HepG2 (cell line): ENCODE data around the gene MTHFR. TPM values are rescaled to one million over a fixed set of nuclear protein-coding genes. Genes with fewer than 3 reads are reported as not detected.

Source experiments
- ATAC-seq: fragments of 200-7000 bp; cut with Tn5 transposase; 3 replicates; pipeline ENCODE4 v1.9.1; 2020; ENCODE audit warnings: mild to moderate bottlenecking, moderate library complexity
- BruUV-seq: library from RNA; stranded (reverse); fragments of 400-500 nt; replicated peaks from 2 replicates; lab custom pipeline; 2021; lab: Mats Ljungman, UMichigan
- CTCF ChIA-PET: fragments of 300-600 bp; formaldehyde crosslinking; extraction: SDS; loops from one replicate; lab custom pipeline; 2021; ENCODE audit warnings: low total read pairs, inconsistent platforms, low intra/inter-chr PET ratio; lab: Yijun Ruan, JAX
- POLR2A ChIA-PET: fragments of 350-600 bp; sonication (Branson Sonifier 250); formaldehyde crosslinking; loops from one replicate; lab custom pipeline; 2020; ENCODE audit warnings: antibody characterized with exemption, inconsistent platforms; lab: Yijun Ruan, JAX
- DNase-seq: peaks from one replicate; pipeline ENCODE4 v3.0.0-alpha.2; 2015; ENCODE audit warnings: low spot score
- FAIRE-seq: peaks from 3 replicates; lab custom pipeline; 2011; peaks lifted over from hg19 to GRCh38; lab: Jason Lieb, UNC
- H2AFZ ChIP-seq: one replicate; pipeline ENCODE4 v1.6.1; 2011; ENCODE audit warnings: low read length, inconsistent platforms
- H3K27ac ChIP-seq: fragments of 300-600 bp; 3 replicates; pipeline ENCODE4 v1.8.0; 2011; ENCODE audit warnings: mixed run types, mild to moderate bottlenecking, mixed read lengths, low read length, inconsistent platforms; ENCODE audit not compliant: insufficient read depth; ENCODE audit errors: extremely low read length
- H3K27me3 ChIP-seq, 2 experiments: fragments of 200-600 bp in 1 of 2; 2 replicates in 1 of 2; 3 replicates in 1 of 2; pipeline versions ENCODE4 v1.6.0 to v1.8.0; 2011; ENCODE audit warnings: low read length in 2 of 2, mild to moderate bottlenecking in 2 of 2, moderate library complexity in 2 of 2, inconsistent platforms in 1 of 2; ENCODE audit not compliant: insufficient read depth in 2 of 2, control insufficient read depth in 1 of 2
- H3K36me3 ChIP-seq, 2 experiments: fragments of 200-600 bp in 1 of 2; replicated peaks in 1 of 2; 2 replicates in 1 of 2; 3 replicates in 1 of 2; pipeline versions ENCODE4 v1.5.1 to v1.8.0; 2011; ENCODE audit warnings: low read length in 2 of 2, inconsistent platforms in 1 of 2; ENCODE audit not compliant: insufficient read depth in 2 of 2, control insufficient read depth in 1 of 2
- H3K4me1 ChIP-seq: 2 replicates; pipeline ENCODE4 v1.5.1; 2012; ENCODE audit warnings: low read length, inconsistent platforms; ENCODE audit not compliant: insufficient read depth
- H3K4me2 ChIP-seq: 2 replicates; pipeline ENCODE4 v1.6.0; 2011; ENCODE audit warnings: low read depth, low read length, inconsistent platforms
- H3K4me3 ChIP-seq, 3 experiments: fragments of 200-600 bp in 1 of 3; sonication (generic), shearing (Covaris generic) in 1 of 3; replicated peaks in 1 of 3; 2 replicates each; pipeline ENCODE4 v1.5.1; 2011 to 2016; ENCODE audit warnings: low read length in 3 of 3, inconsistent platforms in 2 of 3, low read depth in 2 of 3, mild to moderate bottlenecking in 2 of 3, control low read depth in 1 of 3, mixed read lengths in 1 of 3; ENCODE audit not compliant: insufficient read depth in 1 of 3
- H3K79me2 ChIP-seq: one replicate; pipeline ENCODE4 v1.6.1; 2011; ENCODE audit warnings: low read length, inconsistent platforms; ENCODE audit not compliant: insufficient read depth
- H3K9ac ChIP-seq: 2 replicates; pipeline ENCODE4 v1.6.0; 2011; ENCODE audit warnings: mild to moderate bottlenecking, low read depth, low read length, inconsistent platforms; ENCODE audit not compliant: insufficient read depth
- H3K9me3 ChIP-seq: 2 replicates; pipeline ENCODE4 v1.5.1; 2012; ENCODE audit warnings: mild to moderate bottlenecking, low read length
- H4K20me1 ChIP-seq: 2 replicates; pipeline ENCODE4 v1.6.0; 2011; ENCODE audit warnings: inconsistent platforms, mild to moderate bottlenecking, low read length, moderate library complexity; ENCODE audit not compliant: insufficient read depth
- DPF2 ChIP-seq: sonication (generic); formaldehyde crosslinking; IDR thresholded peaks from 2 replicates; pipeline ENCODE4 v1.4.0; 2020; ENCODE audit warnings: mild to moderate bottlenecking, low read depth, missing genetic modification reagents, borderline replicate concordance
- MEIS2 ChIP-seq: sonication (generic); formaldehyde crosslinking; IDR thresholded peaks from 2 replicates; pipeline ENCODE4 v1.9.0; 2021; ENCODE audit warnings: mild to moderate bottlenecking, missing genetic modification reagents
- MYNN ChIP-seq: sonication (generic); formaldehyde crosslinking; IDR thresholded peaks from 2 replicates; pipeline ENCODE4 v1.4.0; 2020; ENCODE audit warnings: mild to moderate bottlenecking, low read depth, missing genetic modification reagents
- RCOR2 ChIP-seq: IDR thresholded peaks from 2 replicates; pipeline ENCODE4 v1.6.1; 2016; ENCODE audit warnings: missing biosample characterization, missing genetic modification reagents
- ZFP91 ChIP-seq: sonication (generic); formaldehyde crosslinking; IDR thresholded peaks from 2 replicates; pipeline ENCODE4 v1.9.0; 2022; ENCODE audit warnings: missing genetic modification reagents, mild to moderate bottlenecking, borderline replicate concordance
- ZNF770 ChIP-seq: sonication (generic); formaldehyde crosslinking; IDR thresholded peaks from 2 replicates; pipeline ENCODE4 v1.5.0; 2020; ENCODE audit warnings: mild to moderate bottlenecking, missing genetic modification reagents
- WGBS: methylation state at CpG from one replicate; pipeline ENCODE4 v1.1.6; 2017; ENCODE audit warnings: low lambda C conversion rate; 5-methylcytosine and 5-hydroxymethylcytosine counted together
- in situ Hi-C: cut with HindIII; loops from 2 replicates; pipeline ENCODE4 v1.10.0; 2017; ENCODE audit warnings: low pct_unique_long_range_greater_than_20kb; ENCODE audit not compliant: extremely low pct_ligation_motif_present
- intact Hi-C: fragments of 100-400 bp; cut with micrococcal nuclease; formaldehyde crosslinking; loops from one replicate; pipeline ENCODE4 v1.10.0; 2022; ENCODE audit not compliant: unreplicated experiment
- polyA plus RNA-seq, 8 experiments: library from polyadenylated mRNA; depleted of rRNA in 3 of 8; stranded (reverse) in 7 of 8; unstranded in 1 of 8; fragments of >200 nt; fragmentation: Illumina TruSeq in 4 of 8; extraction: Trizol in 4 of 8; gene quantifications; 2 replicates each; pipeline versions ENCODE4 v1.2.1 to v1.2.3, GENCODE V29; 2011 to 2016; ENCODE audit warnings: low read depth in 4 of 8, missing spikeins in 1 of 8, mixed read lengths in 1 of 8; ENCODE audit not compliant: insufficient read depth in 1 of 8
- total RNA-seq, 5 experiments: library from RNA; depleted of rRNA; stranded (reverse); fragments of >200 nt; fragmentation: Illumina TruSeq; extraction: Trizol; gene quantifications; 2 replicates each; pipeline ENCODE4 v1.2.3, GENCODE V29; 2016; ENCODE audit warnings: low read depth in 1 of 5

MTHFR gene
- total and polyA plus RNA-seq, 2 of the 13 experiments (the other 11 are each of a cell fraction or from before 2014, with no cell fraction given): 3.8 to 8.2 TPM

GRCh38 chr1:11761285-11761684 lies 44.5 kb downstream of the MTHFR start:
- CTCF ChIA-PET: no interaction called here
- Histone ChIP-seq H3K4me1 (0 out of 2 replicates have a peak, but pooled peaks cover 6% of the 10 kb centered on the region), H2AFZ (no peak overlapping the region), H3K27me3 (peaks cover 10 to 38% of the 10 kb centered on the region in 2 experiments; a peak in 4 of 5 replicates), H3K4me3 (no peak overlapping the region), H4K20me1 (no peaks in the 10 kb centered on the region), H3K27ac (no peak overlapping the region), H3K9me3 (no peaks in the 10 kb centered on the region), H3K4me2 (no peak overlapping the region), H3K79me2 (no peaks in the 10 kb centered on the region), H3K36me3 (no peaks in the 10 kb centered on the region), H3K9ac (no peak overlapping the region)
- WGBS: 0% methylated on average over 2 of the region's 6 CpGs
- intact Hi-C loops (no loop called here), in situ Hi-C loops (no loop called here)
- BruUV-seq: no TSS peak
- POLR2A ChIA-PET: no interaction called here
- no peak for ATAC-seq
- FAIRE-seq: no peak
- DNase-seq: no peak
- TF ChIP-seq ZFP91 (CRISPR knock-in tag) (no peak), MEIS2 (CRISPR knock-in tag) (no peak), MYNN (no peak), ZNF770 (CRISPR knock-in tag) (no peak), RCOR2 (CRISPR knock-in tag) (no peak), DPF2 (CRISPR knock-in tag) (no peak)
